HG03571 (cell line): ENCODE data around the gene TRMT2A.

Experiments used
- ATAC-seq: cut with Tn5 transposase; IDR thresholded peaks from one replicate; pipeline ENCODE4 v1.9.1; 2021; ENCODE audit not compliant: unreplicated experiment

Gene TRMT2A

DNA sequence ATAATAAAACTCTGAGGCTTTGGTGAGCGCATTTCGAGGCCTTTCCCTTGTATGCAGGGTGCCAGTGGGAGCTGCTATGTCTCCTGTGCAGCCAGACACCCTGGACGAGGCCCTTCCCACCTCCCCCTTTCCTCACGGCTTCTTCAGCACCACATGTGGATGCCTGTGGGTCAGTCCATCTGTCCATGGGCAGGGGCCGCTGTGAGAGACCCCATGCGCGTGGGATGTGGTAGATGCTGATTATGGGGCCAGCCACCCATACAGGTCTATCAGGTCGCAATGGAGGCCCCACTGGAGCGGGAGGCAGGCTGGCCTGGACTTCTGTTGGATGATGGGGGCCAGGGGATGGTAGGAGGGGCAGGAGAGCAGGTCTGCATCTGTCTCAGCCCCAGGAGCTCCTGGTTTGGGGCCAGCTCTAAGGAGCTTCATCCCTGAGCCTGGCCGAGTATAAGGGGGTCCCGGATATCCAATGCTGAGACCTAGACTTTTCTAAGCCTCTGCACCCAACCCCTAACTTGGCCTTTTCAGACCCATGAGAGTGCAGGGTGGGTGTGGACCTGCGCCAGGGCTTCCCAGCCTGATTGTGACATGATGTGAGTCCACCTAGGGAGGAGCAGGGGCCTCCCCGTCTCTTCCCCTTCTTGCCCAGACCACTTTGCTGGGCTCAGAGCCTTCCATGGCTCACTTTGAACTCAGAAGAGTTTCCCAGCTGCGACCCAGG is 51.0 kb downstream of the TRMT2A start:
- ATAC-seq = no peak

GRCh38 chr22:20064545-20065262 is 52.3 kb downstream of the TRMT2A start:
- no peak for ATAC-seq

- ATAC-seq = no peak
These were observed 52.9 kb downstream of the TRMT2A start for GRCh38 chr22:20064140-20064480.

DNA sequence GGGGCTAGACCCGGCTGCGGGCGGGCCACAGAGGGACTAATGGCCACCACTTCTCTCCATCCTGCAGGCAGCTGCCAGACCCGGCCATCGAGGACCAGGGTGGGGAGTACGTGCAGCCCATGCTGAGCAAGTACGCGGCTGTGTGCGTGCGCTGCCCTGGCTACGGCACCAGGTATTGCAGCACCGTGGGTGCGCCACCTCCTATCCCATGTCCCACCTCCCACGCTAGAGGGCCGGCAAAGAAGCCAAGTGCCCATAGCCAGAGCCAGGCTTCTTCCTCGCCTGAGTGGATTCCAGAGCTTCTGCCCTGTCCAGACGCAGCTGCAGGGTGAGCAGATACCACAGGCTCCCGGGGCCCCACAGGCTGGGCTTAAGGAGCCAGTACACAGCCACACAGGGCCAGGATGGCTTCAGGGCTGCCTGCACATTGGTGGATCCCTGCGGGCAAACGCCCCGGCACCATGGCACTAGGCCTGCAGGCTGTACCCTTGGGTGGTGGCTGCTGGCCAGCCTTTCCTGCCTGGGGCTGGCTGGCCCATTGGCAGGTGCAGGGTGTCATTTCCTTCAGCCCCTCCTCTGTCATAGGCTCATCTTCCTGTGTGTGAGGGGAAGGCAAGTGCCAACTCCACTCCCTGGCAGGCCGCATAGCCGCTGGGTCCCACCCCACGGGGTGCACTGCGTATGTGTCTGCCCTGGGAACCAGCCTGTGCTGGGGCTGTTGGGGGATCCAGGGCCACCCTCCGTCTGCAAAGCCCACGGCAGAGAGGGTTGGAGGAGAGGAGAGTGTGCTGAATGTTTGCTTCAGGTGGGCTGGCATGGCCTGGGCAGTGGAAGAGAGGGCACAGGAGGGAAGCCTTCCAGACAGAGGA is 53.5 kb downstream of the TRMT2A start:
- no peak for ATAC-seq

- no peak for ATAC-seq
These were observed 54.3 kb downstream of the TRMT2A start for GRCh38 chr22:20062766-20063083.

DNA sequence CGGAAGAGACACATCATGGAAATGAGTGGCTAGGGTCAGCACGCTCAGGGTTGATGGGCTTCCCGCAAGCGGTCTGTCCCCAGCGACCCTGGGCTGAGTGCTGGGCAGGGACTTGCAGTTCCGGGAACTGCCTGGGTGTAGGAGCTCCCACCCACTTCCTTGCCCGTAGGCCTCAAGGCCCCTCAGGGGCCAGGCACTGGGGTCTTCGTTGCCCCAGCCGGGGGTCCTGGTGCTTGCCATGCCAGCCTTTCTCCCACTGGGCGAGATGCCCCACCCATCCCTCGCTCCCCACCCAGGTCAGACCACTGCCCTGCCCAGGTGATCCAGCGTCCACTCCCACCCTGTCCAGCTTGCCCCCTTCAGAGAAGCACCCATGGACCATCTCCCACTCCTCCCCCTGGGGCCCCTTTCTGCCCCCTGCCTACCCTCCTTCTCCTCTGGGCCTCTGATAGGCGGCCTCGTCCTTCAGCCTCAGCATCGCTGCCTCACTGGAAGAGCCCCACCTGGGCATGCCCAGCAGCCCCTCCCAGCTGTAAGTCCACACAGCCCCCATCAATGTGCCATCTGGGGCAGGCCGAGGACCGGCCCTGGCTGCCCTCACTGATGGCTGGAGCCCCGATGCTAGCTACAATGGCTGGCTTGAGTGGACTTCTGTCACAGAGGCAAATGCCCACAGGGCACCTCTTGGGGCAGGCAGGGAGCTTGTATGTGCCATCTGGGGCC is 54.8 kb downstream of the TRMT2A start:
- ATAC-seq = no peak
